K562 (cell line): ENCODE data around the gene ZGLP1. TPM values are rescaled to one million over a fixed set of nuclear protein-coding genes. Genes with fewer than 3 reads are reported as not detected.

ENCODE experiments used
- NR1H2 ChIP-seq: sonication (generic); formaldehyde crosslinking; IDR thresholded peaks from 2 replicates; pipeline ENCODE4 v1.4.0; 2020; ENCODE audit warnings: mild to moderate bottlenecking, missing genetic modification reagents
- POLR2G ChIP-seq: fragments of 200-400 bp; formaldehyde crosslinking; IDR thresholded peaks from 2 replicates; pipeline ENCODE4 v1.6.1; 2017; ENCODE audit warnings: low read depth, mild to moderate bottlenecking, antibody characterized with exemption, low read length, moderate library complexity
- ZNF583 ChIP-seq: fragments of 250-450 bp; sonication (Bioruptor Pico); IDR thresholded peaks from 2 replicates; pipeline ENCODE4 v1.4.0; 2020
- ZNF584 ChIP-seq: fragments of 200-800 bp; sonication (Bioruptor generic); IDR thresholded peaks from 2 replicates; pipeline ENCODE4 v1.6.1; 2016; ENCODE audit warnings: low read depth, mild to moderate bottlenecking, missing genetic modification characterization, missing compliant biosample characterization
- ZNF79 ChIP-seq: fragments of 250-450 bp; sonication (Bioruptor Pico); IDR thresholded peaks from 2 replicates; pipeline ENCODE4 v1.4.0; 2020; ENCODE audit warnings: low read depth, mild to moderate bottlenecking, moderate library complexity
- polyA plus RNA-seq, 8 experiments: library from polyadenylated mRNA; depleted of rRNA in 4 of 8; stranded (reverse) in 5 of 8; unstranded in 3 of 8; fragments of >200 nt; fragmentation: Nextera tagmentation in 2 of 8; fragmentation: Illumina TruSeq in 1 of 8; extraction: Ambion mirVana in 2 of 8; extraction: Trizol in 1 of 8; gene quantifications; 2 replicates each; pipeline versions ENCODE4 v1.2.1 to v1.2.3, GENCODE V29; 2011 to 2014; ENCODE audit warnings: inconsistent platforms in 1 of 8, missing spikeins in 1 of 8
- total RNA-seq, 7 experiments: library from RNA; depleted of rRNA in 6 of 7; stranded (reverse); fragments of >200 nt in 6 of 7; fragmentation: Illumina TruSeq in 2 of 7; extraction: Trizol in 2 of 7; gene quantifications; 2 replicates each; pipeline versions ENCODE4 v1.2.1 to v1.2.3, GENCODE V29; 2011 to 2021; ENCODE audit warnings: low replicate concordance in 1 of 7
- TF ChIP-seq, protein P1 (sequence below): sonication (generic); formaldehyde crosslinking; IDR thresholded peaks from 2 replicates; pipeline ENCODE4 v1.8.1; 2023; ENCODE audit warnings: mild to moderate bottlenecking, missing genetic modification reagents
- TF ChIP-seq, protein P2 (sequence below): IDR thresholded peaks from 2 replicates; pipeline ENCODE4 v1.6.1; 2014; ENCODE audit warnings: antibody characterized with exemption
- TF ChIP-seq, protein P3 (sequence below): fragments of 450-650 bp; IDR thresholded peaks from 2 replicates; pipeline ENCODE4 v1.6.1; 2016; ENCODE audit warnings: mild to moderate bottlenecking, moderate library complexity

The ZGLP1 gene
- total and polyA plus RNA-seq, 9 of the 15 experiments (the other 6 are each of a cell fraction or from before 2014, with no cell fraction given), result 0.24 to 4.5 (median 2.2) TPM

DNA sequence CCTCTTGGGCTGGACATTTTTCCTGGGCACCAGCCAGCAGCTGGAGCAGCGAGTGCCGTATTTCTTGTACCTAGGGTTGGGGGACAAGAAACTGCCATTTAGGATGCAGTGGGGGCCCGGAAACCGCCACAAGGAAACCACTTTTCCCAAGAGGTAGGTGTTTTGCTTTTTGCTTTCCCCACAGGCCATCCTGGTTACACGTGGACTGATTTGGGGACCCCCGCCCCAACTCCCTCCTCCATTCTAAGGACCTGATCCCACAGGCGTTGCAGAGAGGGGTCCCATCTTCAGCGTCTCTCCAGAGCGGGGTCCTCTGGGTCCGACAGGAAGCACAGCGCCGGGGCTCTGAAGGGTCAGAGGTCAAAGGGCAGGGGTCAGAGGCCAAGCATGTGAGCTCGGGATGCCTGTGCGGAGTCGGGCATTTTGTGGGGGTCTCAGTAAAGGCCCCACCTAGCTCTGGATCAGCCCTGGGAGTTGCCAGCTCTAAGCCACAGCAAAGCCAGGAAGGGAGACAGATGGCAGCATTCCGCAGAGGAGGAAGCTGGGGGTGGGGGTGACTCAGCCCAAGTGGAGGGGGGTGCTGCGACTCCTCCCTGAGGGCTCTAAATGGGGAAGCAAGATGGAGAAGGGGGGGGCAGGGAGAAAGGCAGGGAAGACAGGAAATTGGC lies 4.3 kb downstream of the ZGLP1 start (continued):
- TF ChIP-seq, protein P1, sequence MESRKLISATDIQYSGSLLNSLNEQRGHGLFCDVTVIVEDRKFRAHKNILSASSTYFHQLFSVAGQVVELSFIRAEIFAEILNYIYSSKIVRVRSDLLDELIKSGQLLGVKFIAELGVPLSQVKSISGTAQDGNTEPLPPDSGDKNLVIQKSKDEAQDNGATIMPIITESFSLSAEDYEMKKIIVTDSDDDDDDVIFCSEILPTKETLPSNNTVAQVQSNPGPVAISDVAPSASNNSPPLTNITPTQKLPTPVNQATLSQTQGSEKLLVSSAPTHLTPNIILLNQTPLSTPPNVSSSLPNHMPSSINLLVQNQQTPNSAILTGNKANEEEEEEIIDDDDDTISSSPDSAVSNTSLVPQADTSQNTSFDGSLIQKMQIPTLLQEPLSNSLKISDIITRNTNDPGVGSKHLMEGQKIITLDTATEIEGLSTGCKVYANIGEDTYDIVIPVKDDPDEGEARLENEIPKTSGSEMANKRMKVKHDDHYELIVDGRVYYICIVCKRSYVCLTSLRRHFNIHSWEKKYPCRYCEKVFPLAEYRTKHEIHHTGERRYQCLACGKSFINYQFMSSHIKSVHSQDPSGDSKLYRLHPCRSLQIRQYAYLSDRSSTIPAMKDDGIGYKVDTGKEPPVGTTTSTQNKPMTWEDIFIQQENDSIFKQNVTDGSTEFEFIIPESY (CRISPR knock-in tag), result no peak
- TF ChIP-seq POLR2G, result no peak
- TF ChIP-seq, protein P2, sequence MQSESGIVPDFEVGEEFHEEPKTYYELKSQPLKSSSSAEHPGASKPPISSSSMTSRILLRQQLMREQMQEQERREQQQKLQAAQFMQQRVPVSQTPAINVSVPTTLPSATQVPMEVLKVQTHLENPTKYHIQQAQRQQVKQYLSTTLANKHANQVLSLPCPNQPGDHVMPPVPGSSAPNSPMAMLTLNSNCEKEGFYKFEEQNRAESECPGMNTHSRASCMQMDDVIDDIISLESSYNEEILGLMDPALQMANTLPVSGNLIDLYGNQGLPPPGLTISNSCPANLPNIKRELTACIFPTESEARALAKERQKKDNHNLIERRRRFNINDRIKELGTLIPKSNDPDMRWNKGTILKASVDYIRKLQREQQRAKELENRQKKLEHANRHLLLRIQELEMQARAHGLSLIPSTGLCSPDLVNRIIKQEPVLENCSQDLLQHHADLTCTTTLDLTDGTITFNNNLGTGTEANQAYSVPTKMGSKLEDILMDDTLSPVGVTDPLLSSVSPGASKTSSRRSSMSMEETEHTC, result no peak
- TF ChIP-seq, protein P3, sequence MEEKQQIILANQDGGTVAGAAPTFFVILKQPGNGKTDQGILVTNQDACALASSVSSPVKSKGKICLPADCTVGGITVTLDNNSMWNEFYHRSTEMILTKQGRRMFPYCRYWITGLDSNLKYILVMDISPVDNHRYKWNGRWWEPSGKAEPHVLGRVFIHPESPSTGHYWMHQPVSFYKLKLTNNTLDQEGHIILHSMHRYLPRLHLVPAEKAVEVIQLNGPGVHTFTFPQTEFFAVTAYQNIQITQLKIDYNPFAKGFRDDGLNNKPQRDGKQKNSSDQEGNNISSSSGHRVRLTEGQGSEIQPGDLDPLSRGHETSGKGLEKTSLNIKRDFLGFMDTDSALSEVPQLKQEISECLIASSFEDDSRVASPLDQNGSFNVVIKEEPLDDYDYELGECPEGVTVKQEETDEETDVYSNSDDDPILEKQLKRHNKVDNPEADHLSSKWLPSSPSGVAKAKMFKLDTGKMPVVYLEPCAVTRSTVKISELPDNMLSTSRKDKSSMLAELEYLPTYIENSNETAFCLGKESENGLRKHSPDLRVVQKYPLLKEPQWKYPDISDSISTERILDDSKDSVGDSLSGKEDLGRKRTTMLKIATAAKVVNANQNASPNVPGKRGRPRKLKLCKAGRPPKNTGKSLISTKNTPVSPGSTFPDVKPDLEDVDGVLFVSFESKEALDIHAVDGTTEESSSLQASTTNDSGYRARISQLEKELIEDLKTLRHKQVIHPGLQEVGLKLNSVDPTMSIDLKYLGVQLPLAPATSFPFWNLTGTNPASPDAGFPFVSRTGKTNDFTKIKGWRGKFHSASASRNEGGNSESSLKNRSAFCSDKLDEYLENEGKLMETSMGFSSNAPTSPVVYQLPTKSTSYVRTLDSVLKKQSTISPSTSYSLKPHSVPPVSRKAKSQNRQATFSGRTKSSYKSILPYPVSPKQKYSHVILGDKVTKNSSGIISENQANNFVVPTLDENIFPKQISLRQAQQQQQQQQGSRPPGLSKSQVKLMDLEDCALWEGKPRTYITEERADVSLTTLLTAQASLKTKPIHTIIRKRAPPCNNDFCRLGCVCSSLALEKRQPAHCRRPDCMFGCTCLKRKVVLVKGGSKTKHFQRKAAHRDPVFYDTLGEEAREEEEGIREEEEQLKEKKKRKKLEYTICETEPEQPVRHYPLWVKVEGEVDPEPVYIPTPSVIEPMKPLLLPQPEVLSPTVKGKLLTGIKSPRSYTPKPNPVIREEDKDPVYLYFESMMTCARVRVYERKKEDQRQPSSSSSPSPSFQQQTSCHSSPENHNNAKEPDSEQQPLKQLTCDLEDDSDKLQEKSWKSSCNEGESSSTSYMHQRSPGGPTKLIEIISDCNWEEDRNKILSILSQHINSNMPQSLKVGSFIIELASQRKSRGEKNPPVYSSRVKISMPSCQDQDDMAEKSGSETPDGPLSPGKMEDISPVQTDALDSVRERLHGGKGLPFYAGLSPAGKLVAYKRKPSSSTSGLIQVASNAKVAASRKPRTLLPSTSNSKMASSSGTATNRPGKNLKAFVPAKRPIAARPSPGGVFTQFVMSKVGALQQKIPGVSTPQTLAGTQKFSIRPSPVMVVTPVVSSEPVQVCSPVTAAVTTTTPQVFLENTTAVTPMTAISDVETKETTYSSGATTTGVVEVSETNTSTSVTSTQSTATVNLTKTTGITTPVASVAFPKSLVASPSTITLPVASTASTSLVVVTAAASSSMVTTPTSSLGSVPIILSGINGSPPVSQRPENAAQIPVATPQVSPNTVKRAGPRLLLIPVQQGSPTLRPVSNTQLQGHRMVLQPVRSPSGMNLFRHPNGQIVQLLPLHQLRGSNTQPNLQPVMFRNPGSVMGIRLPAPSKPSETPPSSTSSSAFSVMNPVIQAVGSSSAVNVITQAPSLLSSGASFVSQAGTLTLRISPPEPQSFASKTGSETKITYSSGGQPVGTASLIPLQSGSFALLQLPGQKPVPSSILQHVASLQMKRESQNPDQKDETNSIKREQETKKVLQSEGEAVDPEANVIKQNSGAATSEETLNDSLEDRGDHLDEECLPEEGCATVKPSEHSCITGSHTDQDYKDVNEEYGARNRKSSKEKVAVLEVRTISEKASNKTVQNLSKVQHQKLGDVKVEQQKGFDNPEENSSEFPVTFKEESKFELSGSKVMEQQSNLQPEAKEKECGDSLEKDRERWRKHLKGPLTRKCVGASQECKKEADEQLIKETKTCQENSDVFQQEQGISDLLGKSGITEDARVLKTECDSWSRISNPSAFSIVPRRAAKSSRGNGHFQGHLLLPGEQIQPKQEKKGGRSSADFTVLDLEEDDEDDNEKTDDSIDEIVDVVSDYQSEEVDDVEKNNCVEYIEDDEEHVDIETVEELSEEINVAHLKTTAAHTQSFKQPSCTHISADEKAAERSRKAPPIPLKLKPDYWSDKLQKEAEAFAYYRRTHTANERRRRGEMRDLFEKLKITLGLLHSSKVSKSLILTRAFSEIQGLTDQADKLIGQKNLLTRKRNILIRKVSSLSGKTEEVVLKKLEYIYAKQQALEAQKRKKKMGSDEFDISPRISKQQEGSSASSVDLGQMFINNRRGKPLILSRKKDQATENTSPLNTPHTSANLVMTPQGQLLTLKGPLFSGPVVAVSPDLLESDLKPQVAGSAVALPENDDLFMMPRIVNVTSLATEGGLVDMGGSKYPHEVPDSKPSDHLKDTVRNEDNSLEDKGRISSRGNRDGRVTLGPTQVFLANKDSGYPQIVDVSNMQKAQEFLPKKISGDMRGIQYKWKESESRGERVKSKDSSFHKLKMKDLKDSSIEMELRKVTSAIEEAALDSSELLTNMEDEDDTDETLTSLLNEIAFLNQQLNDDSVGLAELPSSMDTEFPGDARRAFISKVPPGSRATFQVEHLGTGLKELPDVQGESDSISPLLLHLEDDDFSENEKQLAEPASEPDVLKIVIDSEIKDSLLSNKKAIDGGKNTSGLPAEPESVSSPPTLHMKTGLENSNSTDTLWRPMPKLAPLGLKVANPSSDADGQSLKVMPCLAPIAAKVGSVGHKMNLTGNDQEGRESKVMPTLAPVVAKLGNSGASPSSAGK, result no peak
- no peak for TF ChIP-seq ZNF584 (CRISPR knock-in tag)
- TF ChIP-seq NR1H2 (CRISPR knock-in tag), result no peak
- no peak for TF ChIP-seq ZNF79 (CRISPR knock-in tag)
- no peak for TF ChIP-seq ZNF583 (CRISPR knock-in tag)
